ENCODE results near the gene LYPD6B.
A peak's percentile ranks its signal among the peaks of the same experiment; 100 is the strongest.

Gene LYPD6B

GRCh38 chr2:149080099-149080498, 41.6 kb downstream of the LYPD6B start:
- DNase-seq, result no peak

GRCh38 chr2:149080971-149081370, 42.5 kb downstream of the LYPD6B start:
- no peak for DNase-seq

GRCh38 chr2:149082079-149082478, 43.6 kb downstream of the LYPD6B start:
- no peak for DNase-seq

- no peak for DNase-seq
Measured at GRCh38 chr2:149082735-149083134, 44.2 kb downstream of the LYPD6B start.

- no peak for DNase-seq
Measured at GRCh38 chr2:149084924-149085795, 46.7 kb downstream of the LYPD6B start.

- peak; percentile 28 for DNase-seq
Measured at GRCh38 chr2:149087751-149088150, 49.3 kb downstream of the LYPD6B start.

- DNase-seq, result peak; percentile 46
Measured at GRCh38 chr2:149089068-149089467, 50.6 kb downstream of the LYPD6B start.

GRCh38 chr2:149090706-149091105, 52.2 kb downstream of the LYPD6B start:
- no peak for DNase-seq

- DNase-seq, result no peak
Measured at GRCh38 chr2:149093579-149093978, 55.1 kb downstream of the LYPD6B start.

GRCh38 chr2:149094217-149095015, 55.9 kb downstream of the LYPD6B start:
- DNase-seq, result peak; percentile 94

- DNase-seq, result peak; percentile 92
Measured at GRCh38 chr2:149098701-149099100, 60.2 kb downstream of the LYPD6B start.

- no peak for DNase-seq
Measured at GRCh38 chr2:149099298-149099697, 60.8 kb downstream of the LYPD6B start.

GRCh38 chr2:149100739-149101699, 62.5 kb downstream of the LYPD6B start:
- DNase-seq, result no peak

GRCh38 chr2:149101818-149102217, 63.3 kb downstream of the LYPD6B start:
- DNase-seq, result no peak

- no peak for DNase-seq
Measured at GRCh38 chr2:149103081-149103620, 64.7 kb downstream of the LYPD6B start.

- DNase-seq, result peak; percentile 55
Measured at GRCh38 chr2:149104221-149104620, 65.7 kb downstream of the LYPD6B start.

- no peak for DNase-seq
Measured at GRCh38 chr2:149112068-149112467, 73.6 kb downstream of the LYPD6B start.

- no peak for DNase-seq
Measured at GRCh38 chr2:149112713-149113112, 74.2 kb downstream of the LYPD6B start.

- DNase-seq, result no peak
Measured at GRCh38 chr2:149115781-149116180, 77.3 kb downstream of the LYPD6B start.

GRCh38 chr2:149119368-149119767, 80.9 kb downstream of the LYPD6B start:
- DNase-seq, result no peak

GRCh38 chr2:149122516-149122915, 84.0 kb downstream of the LYPD6B start:
- no peak for DNase-seq

GRCh38 chr2:149125031-149125725, 86.7 kb downstream of the LYPD6B start:
- DNase-seq, result no peak
